Hepatocyte (in vitro differentiated cells): Measurements from ENCODE around the gene CNPY4. TPM values are rescaled to one million over a fixed set of nuclear protein-coding genes. Genes with fewer than 3 reads are reported as not detected.
"Not testable (repeated sequence)": the region's sequence is repeated elsewhere in the genome, so short reads cannot be mapped to it uniquely, and the experiment has no call there.

Source experiments
- DNase-seq: peaks from one replicate; pipeline ENCODE4 v3.0.0-alpha.2; 2016; ENCODE audit warnings: low spot score
- H2AFZ ChIP-seq: fragments of 200-600 bp; sonication (generic); 2 replicates; pipeline ENCODE4 v1.6.0; 2016; ENCODE audit warnings: antibody characterized with exemption, mild to moderate bottlenecking
- H3K27ac ChIP-seq: fragments of 200-600 bp; sonication (generic); 2 replicates; pipeline ENCODE4 v1.5.1; 2016; ENCODE audit warnings: mild to moderate bottlenecking
- H3K27me3 ChIP-seq: fragments of 200-600 bp; sonication (generic); 2 replicates; pipeline ENCODE4 v1.6.1; 2016
- H3K36me3 ChIP-seq: fragments of 200-600 bp; sonication (generic); replicated peaks from 2 replicates; pipeline ENCODE4 v1.5.1; 2016; ENCODE audit warnings: low read depth; ENCODE audit not compliant: insufficient read depth
- H3K4me1 ChIP-seq: fragments of 200-600 bp; sonication (generic); 2 replicates; pipeline ENCODE4 v1.5.1; 2016; ENCODE audit warnings: mild to moderate bottlenecking, moderate library complexity; ENCODE audit not compliant: insufficient read depth
- H3K4me2 ChIP-seq: fragments of 200-600 bp; sonication (generic); 2 replicates; pipeline ENCODE4 v1.6.0; 2016
- H3K4me3 ChIP-seq: fragments of 200-600 bp; sonication (generic); 2 replicates; pipeline ENCODE4 v1.5.1; 2016; ENCODE audit warnings: mild to moderate bottlenecking
- H3K79me2 ChIP-seq: fragments of 200-600 bp; sonication (generic); 2 replicates; pipeline ENCODE4 v1.6.0; 2017; ENCODE audit warnings: mild to moderate bottlenecking
- H3K9me2 ChIP-seq: fragments of 200-600 bp; sonication (generic); replicated peaks from 2 replicates; pipeline ENCODE4 v1.6.0; 2017; ENCODE audit warnings: mild to moderate bottlenecking; ENCODE audit not compliant: insufficient read depth
- H3K9me3 ChIP-seq: fragments of 200-600 bp; sonication (generic); 2 replicates; pipeline ENCODE4 v1.5.1; 2016; ENCODE audit warnings: low read depth, mild to moderate bottlenecking
- H4K20me1 ChIP-seq: fragments of 200-600 bp; sonication (generic); 2 replicates; pipeline ENCODE4 v1.6.0; 2016; ENCODE audit warnings: mild to moderate bottlenecking; ENCODE audit not compliant: insufficient read depth, poor library complexity, severe bottlenecking
- EZH2 ChIP-seq: fragments of 200-600 bp; sonication (generic); IDR thresholded peaks from 2 replicates; pipeline ENCODE4 v1.6.1; 2016; ENCODE audit warnings: antibody characterized with exemption, mild to moderate bottlenecking, borderline replicate concordance
- EZH2phosphoT487 ChIP-seq: fragments of 200-600 bp; sonication (generic); IDR thresholded peaks from one replicate; pipeline ENCODE4 v1.6.1; 2018; ENCODE audit warnings: antibody characterized with exemption, mild to moderate bottlenecking, low read depth, moderate library complexity; ENCODE audit not compliant: unreplicated experiment, severe bottlenecking
- WGBS: methylation state at CpG from one replicate; pipeline ENCODE4 v1.1.6; 2016; ENCODE audit warnings: low lambda C conversion rate; ENCODE audit errors: missing lambda C conversion rate; 5-methylcytosine and 5-hydroxymethylcytosine counted together
- polyA plus RNA-seq: library from polyadenylated mRNA; unstranded; fragments of >200 nt; fragmentation: Nextera tagmentation; extraction: Ambion mirVana; gene quantifications from 2 replicates; pipeline ENCODE4 v1.2.1, GENCODE V29; 2016
- total RNA-seq: library from RNA; depleted of rRNA; stranded (reverse); fragments of >200 nt; gene quantifications from 2 replicates; pipeline ENCODE4 v1.2.3, GENCODE V29; 2014
- TF ChIP-seq, protein P1 (sequence below): fragments of 200-600 bp; sonication (generic); IDR thresholded peaks from 2 replicates; pipeline ENCODE4 v1.5.1; 2016; ENCODE audit warnings: antibody characterized with exemption, mild to moderate bottlenecking; ENCODE audit not compliant: poor library complexity

CNPY4 gene
- total and polyA plus RNA-seq, 2 experiments from 2014 or later = 27.4 to 28.1 TPM

DNA sequence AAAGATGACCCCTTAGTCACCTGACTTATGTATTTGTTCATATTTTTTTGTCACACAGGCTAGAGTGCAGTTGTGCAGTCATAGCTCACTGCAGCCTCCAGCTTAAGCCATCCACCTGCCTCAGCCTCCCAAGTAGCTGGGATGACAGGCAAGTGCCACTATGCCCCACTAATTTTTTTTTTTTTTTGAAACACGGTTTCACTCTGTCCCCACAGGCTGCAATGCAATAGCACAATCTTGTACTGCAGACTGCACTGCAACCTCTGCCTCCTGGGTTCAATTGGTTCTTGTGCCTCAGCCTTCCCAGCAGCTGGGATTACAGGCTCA is 9.2 kb downstream of the CNPY4 start:
- Histone ChIP-seq H3K79me2 (no peaks in the 10 kb centered on the region), H3K27ac (no peak overlapping the region), H3K9me2 (no peaks in the 10 kb centered on the region), H3K4me1 (peaks cover 12% of the 10 kb centered on the region), H2AFZ (no peak overlapping the region), H3K4me3 (no peak overlapping the region), H3K27me3 (no peaks in the 10 kb centered on the region), H3K9me3 (no peaks in the 10 kb centered on the region), H3K36me3 (no peaks in the 10 kb centered on the region), H4K20me1 (no peaks in the 10 kb centered on the region), H3K4me2 (peak overlapping the region; percentile 99)
- WGBS = 62% methylated on average over 1 of the region's 1 CpG
- no peak for DNase-seq
- TF ChIP-seq, protein P1, sequence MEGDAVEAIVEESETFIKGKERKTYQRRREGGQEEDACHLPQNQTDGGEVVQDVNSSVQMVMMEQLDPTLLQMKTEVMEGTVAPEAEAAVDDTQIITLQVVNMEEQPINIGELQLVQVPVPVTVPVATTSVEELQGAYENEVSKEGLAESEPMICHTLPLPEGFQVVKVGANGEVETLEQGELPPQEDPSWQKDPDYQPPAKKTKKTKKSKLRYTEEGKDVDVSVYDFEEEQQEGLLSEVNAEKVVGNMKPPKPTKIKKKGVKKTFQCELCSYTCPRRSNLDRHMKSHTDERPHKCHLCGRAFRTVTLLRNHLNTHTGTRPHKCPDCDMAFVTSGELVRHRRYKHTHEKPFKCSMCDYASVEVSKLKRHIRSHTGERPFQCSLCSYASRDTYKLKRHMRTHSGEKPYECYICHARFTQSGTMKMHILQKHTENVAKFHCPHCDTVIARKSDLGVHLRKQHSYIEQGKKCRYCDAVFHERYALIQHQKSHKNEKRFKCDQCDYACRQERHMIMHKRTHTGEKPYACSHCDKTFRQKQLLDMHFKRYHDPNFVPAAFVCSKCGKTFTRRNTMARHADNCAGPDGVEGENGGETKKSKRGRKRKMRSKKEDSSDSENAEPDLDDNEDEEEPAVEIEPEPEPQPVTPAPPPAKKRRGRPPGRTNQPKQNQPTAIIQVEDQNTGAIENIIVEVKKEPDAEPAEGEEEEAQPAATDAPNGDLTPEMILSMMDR = no peak

DNA sequence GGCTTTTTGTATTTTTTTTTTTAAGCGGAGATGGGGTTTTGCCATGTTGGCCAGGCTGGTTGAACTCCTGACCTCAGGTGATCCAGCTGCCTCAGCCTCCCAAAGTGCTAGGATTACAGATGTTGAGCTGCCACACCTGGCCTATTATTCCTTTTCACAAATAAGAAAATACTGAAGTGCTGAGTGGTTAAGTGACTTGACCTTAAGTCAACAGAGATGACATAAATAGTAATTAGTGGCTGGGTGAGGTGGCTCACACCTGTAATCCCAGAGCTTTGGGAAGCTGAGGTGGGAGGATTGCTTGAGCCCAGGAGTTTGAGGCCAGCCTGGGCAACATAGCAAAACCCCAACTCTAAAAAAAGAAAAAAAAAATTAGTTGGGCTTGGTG is 10.8 kb downstream of the CNPY4 start:
- not testable (repeated sequence) for H3K36me3 ChIP-seq, H3K27ac ChIP-seq, DNase-seq, H3K9me3 ChIP-seq, H4K20me1 ChIP-seq, H3K9me2 ChIP-seq, H3K27me3 ChIP-seq, H3K4me1 ChIP-seq, H3K79me2 ChIP-seq, H3K4me3 ChIP-seq, H2AFZ ChIP-seq
- peak overlapping the region; percentile 83 for H3K4me2 ChIP-seq
- WGBS = 67% methylated on average over 1 of the region's 1 CpG

DNA sequence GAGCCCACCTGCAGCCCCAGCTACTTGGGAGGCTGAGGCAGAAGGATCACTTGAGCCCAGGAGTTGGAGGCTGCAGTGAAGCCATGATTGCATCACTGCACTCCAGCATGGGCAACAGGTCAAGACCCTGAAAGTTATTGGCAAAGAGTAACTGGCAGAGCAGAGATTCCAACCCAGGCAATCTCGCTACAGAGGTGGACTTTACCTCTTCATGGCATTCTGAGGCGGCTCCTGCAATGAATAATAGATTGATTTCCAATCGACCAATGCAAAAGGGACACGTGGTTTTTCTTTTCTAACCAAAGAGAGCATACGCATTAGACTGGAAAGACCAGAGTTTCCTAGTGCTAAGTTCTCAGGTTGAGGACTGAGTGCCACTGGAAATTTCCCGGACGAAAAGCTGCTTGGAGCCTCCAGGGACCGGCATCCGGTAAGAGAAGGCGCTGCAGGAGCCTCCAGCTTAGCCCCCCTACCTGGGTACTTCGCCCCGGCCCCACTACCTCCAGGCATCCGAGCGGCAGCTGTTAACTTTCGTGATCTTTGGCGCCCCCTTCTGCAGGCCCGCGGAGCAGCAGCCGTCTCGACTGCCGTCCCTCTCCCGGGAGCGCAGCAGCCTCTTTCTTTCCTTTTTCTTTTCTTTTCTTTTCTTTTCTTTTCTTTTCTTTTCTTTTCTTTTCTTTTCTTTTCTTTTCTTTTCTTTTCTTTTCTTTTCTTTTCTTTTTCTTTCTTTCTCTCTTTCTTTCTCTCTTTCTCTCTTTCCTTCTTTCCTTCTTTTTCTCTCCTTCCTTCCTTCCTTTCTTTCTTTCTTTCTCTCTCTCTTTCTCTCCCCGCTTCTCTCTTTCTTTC is 11.4 kb downstream of the CNPY4 start:
- Histone ChIP-seq H4K20me1 (no peaks in the 10 kb centered on the region), H3K27me3 (no peaks in the 10 kb centered on the region), H3K9me2 (no peaks in the 10 kb centered on the region), H3K27ac (no peak overlapping the region), H3K79me2 (no peaks in the 10 kb centered on the region), H2AFZ (peak overlapping the region; percentile 13), H3K9me3 (no peaks in the 10 kb centered on the region), H3K4me1 (peaks cover 7% of the 10 kb centered on the region), H3K4me3 (no peak overlapping the region), H3K36me3 (no peaks in the 10 kb centered on the region), H3K4me2 (peak overlapping the region; percentile 83)
- DNase-seq = peak; percentile 87
- 9% methylated on average over 24 of the region's 24 CpGs for WGBS
- TF ChIP-seq, protein P1 = peak; percentile 90
- TF ChIP-seq EZH2phosphoT487 = no peak

DNA sequence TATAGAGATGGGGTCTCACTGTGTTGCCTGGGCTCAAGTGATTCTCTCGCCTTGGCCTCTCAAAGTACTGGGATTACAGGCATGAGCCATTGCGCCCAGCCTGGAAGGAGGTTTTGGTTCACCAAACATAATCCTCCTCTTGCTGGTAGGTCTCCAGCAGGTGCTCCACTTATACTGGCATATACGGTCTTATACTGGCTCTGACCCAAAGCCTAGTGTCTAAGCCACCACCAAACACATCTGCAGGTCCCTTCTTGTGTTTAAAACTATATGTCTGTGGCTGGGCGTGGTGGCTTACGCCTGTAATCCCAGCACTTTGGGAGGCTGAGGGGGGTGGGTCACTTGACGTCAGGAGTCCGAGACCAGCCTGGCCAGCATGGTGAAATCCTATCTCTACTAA is 12.7 kb downstream of the CNPY4 start:
- Histone ChIP-seq H3K79me2 (no peaks in the 10 kb centered on the region), H3K4me1 (peaks cover 7% of the 10 kb centered on the region), H3K4me3 (no peak overlapping the region), H3K9me2 (no peaks in the 10 kb centered on the region), H3K27ac (no peak overlapping the region), H3K36me3 (no peaks in the 10 kb centered on the region), H2AFZ (no peak overlapping the region), H4K20me1 (no peaks in the 10 kb centered on the region), H3K27me3 (no peaks in the 10 kb centered on the region), H3K9me3 (no peaks in the 10 kb centered on the region), H3K4me2 (no peak overlapping the region)
- TF ChIP-seq, protein P1 = no peak
- TF ChIP-seq EZH2 (no peak), EZH2phosphoT487 (no peak)
- no peak for DNase-seq
- 74% methylated on average over 7 of the region's 7 CpGs for WGBS
